Measurements from ENCODE around the gene PCGF3.
"Not testable (repeated sequence)": the region's sequence is repeated elsewhere in the genome, so short reads cannot be mapped to it uniquely, and the experiment has no call there.

PCGF3 gene

GRCh38 chr4:683247-683897, 22.3 kb upstream of the PCGF3 start:
- FAIRE-seq: no peak

GRCh38 chr4:683982-684622, 21.5 kb upstream of the PCGF3 start:
- FAIRE-seq: no peak

GRCh38 chr4:684623-685327, 20.9 kb upstream of the PCGF3 start:
- FAIRE-seq: no peak

GRCh38 chr4:685679-686412, 19.8 kb upstream of the PCGF3 start:
- no peak for FAIRE-seq

GRCh38 chr4:686413-687040, 19.1 kb upstream of the PCGF3 start:
- no peak for FAIRE-seq

- no peak for FAIRE-seq
Measured at GRCh38 chr4:687048-687970, 18.3 kb upstream of the PCGF3 start.

GRCh38 chr4:687971-688853, 17.4 kb upstream of the PCGF3 start:
- no peak for FAIRE-seq

- FAIRE-seq: no peak
Measured at GRCh38 chr4:688854-689681, 16.6 kb upstream of the PCGF3 start, which contains the start of gene SLC49A3. Gene SLC49A3, minus strand, starts transcription at chr4:689151. Its CDS starts 24 bp downstream, at chr4:689127.

GRCh38 chr4:689723-690122, 15.9 kb upstream of the PCGF3 start:
- no peak for FAIRE-seq

- FAIRE-seq: no peak
Measured at GRCh38 chr4:692771-693554, 12.7 kb upstream of the PCGF3 start.

- FAIRE-seq: not testable (repeated sequence)
Measured at GRCh38 chr4:694341-694940, 11.2 kb upstream of the PCGF3 start.

- FAIRE-seq: no peak
Measured at GRCh38 chr4:699816-700580, 5.6 kb upstream of the PCGF3 start.

- FAIRE-seq: no peak
Measured at GRCh38 chr4:700587-701264, 4.9 kb upstream of the PCGF3 start.

GRCh38 chr4:702618-703048, 3.0 kb upstream of the PCGF3 start:
- no peak for FAIRE-seq

- no peak for FAIRE-seq
Measured at GRCh38 chr4:703336-704197, 2.1 kb upstream of the PCGF3 start.

All from colon (tissue), 2 donors.